ENCODE data around the gene UBA5.

DNA sequence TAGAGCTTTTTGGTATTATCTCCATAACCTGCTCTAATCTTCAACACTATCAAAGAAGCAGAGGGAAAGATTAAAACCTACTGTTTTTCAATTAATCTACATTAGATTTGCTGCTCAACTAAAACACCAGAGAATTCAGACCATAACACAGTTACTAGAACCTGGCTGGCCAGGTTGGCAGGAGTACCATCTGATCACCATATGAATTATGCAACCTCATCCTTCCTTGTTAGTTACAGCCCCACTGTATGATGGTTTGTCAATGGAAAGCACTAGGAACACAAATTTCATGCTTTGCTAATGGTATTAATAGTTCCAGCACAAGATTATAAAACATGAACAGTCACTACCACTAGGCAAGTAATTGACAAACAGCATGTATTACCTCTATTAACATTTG is 56.2 kb downstream of the UBA5 start:
- TF ChIP-seq YY1 (IDR thresholded peaks at IDR 0.05; ENCODE audit: low read depth) (no peak), EP300 (IDR thresholded peaks at IDR 0.05; ENCODE audit: borderline replicate concordance) (no peak), ZBTB7A (IDR thresholded peaks at IDR 0.05; ENCODE audit: low read depth) (no peak), EGR1 (IDR thresholded peaks at IDR 0.05) (no peak), FOXM1 (IDR thresholded peaks at IDR 0.05; ENCODE audit: borderline replicate concordance, low read depth) (no peak)
